GM19240 (cell line): Measurements from ENCODE around the gene ARHGEF7.

ENCODE experiments used
- DNase-seq: peaks from one replicate; pipeline ENCODE4 v3.0.0; 2011; ENCODE audit warnings: low spot score; ENCODE audit not compliant: insufficient read length

ARHGEF7 gene

DNA sequence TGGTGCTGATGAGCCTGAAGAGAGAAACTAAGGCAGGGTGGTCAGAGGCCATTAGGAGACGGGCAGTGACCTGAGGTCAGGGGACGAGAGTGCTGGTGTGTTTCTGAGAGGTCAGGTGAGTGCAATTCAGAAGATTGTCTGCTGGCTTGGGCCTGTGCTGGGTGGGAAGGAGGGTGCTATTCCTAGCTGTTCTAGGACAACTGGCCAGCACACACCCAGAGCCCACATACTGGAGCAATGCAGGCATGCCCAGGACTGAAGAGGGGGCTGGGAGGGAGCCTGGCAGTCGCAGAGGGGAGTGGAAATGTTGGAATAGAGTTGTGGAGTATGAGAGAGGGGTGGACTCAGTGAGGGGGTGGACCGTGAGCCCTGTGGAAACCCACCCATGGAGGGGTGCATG is 16.5 kb downstream of the ARHGEF7 start:
- DNase-seq = no peak

GRCh38 chr13:111132948-111133347 is 17.8 kb downstream of the ARHGEF7 start:
- no peak for DNase-seq

DNA sequence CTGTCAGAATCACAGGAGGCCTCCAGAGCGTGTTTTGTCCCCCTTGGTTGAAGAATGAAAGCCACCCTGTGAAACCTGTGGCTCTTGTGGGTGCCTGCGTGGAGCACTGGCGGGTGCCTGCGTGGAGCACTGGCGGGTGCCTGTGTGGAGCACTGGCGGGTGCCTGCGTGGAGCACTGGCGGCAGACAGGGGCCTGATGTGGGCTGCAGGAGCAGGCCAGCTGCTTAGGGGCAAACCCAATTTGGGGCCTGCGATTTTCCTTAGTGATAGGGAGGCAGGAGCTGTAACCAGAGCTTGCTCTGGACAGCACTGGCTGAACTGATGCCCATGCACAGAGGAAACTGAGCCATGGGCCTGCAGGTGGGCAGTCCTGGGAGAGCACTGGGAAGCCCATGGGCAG is 24.3 kb downstream of the ARHGEF7 start:
- no peak for DNase-seq

GRCh38 chr13:111139873-111140561 is 24.9 kb downstream of the ARHGEF7 start:
- DNase-seq = no peak

DNA sequence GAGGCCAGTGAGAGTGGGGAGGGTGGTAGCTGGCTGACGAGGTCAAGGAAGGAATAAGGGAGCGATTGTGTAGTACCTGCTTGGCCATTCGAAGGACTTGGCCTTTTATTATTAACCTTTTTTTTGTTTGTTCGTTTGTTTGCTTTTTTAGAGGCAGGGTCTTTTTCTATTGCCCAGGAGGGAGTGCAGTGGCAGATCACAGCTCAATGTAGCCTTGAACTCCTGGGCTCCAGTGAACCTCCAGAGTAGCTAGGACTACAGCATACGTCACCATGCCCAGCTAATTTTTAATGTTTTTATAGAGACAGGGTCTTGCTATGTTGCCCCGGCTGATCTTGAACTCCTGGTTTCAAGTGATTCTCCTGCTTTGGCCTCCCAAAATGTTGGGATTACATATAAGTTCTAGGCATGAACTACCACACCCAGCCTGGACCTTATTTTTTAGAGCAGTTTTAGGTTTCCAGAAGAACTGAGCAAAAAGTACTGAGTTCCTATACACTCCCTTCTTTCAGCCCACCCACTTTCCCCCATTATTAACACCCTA is 25.5 kb downstream of the ARHGEF7 start:
- no peak for DNase-seq

- no peak for DNase-seq
These were observed 27.4 kb downstream of the ARHGEF7 start for GRCh38 chr13:111142472-111142871.

GRCh38 chr13:111143865-111144540 is 28.9 kb downstream of the ARHGEF7 start:
- no peak for DNase-seq

GRCh38 chr13:111145071-111145470 is 30.0 kb downstream of the ARHGEF7 start:
- no peak for DNase-seq

GRCh38 chr13:111145506-111145905 is 30.4 kb downstream of the ARHGEF7 start:
- DNase-seq = no peak

DNA sequence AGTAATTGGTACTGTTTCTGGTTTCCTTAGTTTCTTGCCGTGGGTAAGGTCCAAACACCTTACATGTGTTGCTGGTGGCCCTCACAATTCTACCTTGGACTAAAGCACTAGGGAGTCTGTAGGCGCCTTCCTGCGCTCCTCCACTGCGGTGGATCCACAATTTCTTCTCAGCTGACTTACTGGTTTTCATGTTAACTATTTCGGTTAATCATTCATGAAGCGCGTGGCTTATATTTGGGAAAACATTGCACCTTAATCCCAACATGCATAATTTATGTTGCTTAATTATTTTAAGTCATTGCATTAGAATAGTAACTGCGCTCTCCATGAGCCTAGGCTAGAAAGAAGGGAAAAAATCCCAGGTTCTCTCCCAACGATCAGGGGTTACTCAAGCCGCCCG is 37.7 kb downstream of the ARHGEF7 start:
- DNase-seq = no peak

- peak; percentile 87 for DNase-seq
These were observed 38.3 kb downstream of the ARHGEF7 start for GRCh38 chr13:111153279-111153976.

GRCh38 chr13:111153977-111154332 is 38.8 kb downstream of the ARHGEF7 start:
- DNase-seq = no peak

DNA sequence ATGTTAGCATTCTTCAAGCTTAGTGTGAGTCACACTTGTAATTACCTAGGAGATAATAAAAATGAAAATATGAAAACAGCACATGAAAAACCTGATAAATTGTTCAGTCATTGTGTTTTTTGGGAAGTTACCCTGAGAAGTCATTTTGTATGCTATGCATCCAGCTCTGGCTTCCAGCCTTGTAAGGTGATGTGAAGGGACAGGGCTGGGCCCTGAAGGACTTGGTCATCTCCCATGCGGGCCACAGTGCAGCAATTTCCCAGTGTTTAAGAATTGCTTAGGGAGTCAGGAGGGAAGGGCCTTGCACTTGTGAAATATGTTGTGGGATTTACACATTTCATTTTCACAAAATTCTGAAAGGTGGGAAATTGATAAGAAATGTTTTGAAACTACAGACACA is 41.3 kb downstream of the ARHGEF7 start:
- DNase-seq = no peak

DNA sequence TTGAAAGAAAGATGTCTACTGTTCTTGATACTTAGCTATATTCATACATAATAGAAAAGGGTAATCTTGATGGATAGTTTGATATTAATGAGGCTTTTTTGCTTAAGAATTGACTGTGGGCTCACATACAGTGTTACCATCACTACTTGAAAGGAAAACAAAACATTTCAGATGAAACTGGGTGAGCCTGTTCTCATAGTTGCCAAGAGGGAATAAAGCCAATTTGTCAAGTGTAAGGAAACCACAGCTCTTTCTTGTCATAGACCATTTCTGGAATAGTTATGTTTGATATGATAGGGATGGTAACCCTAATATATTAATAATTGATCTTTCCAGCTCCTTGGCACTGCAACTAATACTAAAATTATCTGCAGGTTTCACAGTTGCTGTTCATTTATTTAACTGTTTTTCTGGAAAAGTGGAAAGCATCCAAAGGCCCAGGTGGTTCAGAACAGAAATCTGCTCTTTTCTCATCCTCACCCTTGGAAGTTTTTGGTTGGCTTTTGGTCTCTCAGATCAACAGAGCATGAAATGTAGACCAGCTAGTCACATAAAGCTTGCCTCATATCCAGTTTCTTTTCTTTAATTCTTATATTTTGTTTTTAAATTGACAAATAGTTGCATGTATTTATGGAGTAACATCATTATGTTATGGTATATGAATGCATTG is 43.2 kb downstream of the ARHGEF7 start:
- DNase-seq = no peak

- no peak for DNase-seq
These were observed 44.5 kb downstream of the ARHGEF7 start for GRCh38 chr13:111159362-111160320.

- DNase-seq = no peak
These were observed 45.5 kb downstream of the ARHGEF7 start for GRCh38 chr13:111160648-111161047.

- no peak for DNase-seq
These were observed 46.8 kb downstream of the ARHGEF7 start for GRCh38 chr13:111161601-111162600.

- DNase-seq = no peak
These were observed 50.3 kb downstream of the ARHGEF7 start for GRCh38 chr13:111165241-111166010.
